Epithelial cell of esophagus (primary cell): ENCODE results near the gene BPIFB2.

Source experiments
- DNase-seq: peaks from one replicate; pipeline ENCODE4 v3.0.0; 2010; ENCODE audit warnings: low read depth
- H3K4me3 ChIP-seq: 2 replicates; pipeline ENCODE4 v1.5.1; 2011; ENCODE audit warnings: mild to moderate bottlenecking, low read length, control low read depth
- CTCF ChIP-seq: IDR thresholded peaks from 2 replicates; pipeline ENCODE4 v1.5.1; 2011; ENCODE audit warnings: low read depth, mild to moderate bottlenecking, low read length, control low read depth, inconsistent platforms; ENCODE audit not compliant: insufficient read depth; ENCODE audit errors: missing control alignments

The BPIFB2 gene

GRCh38 chr20:33012327-33013189, 5.1 kb downstream of the BPIFB2 start:
- H3K4me3 ChIP-seq = no peak overlapping the region
- no peak for DNase-seq
- TF ChIP-seq CTCF = no peak

GRCh38 chr20:33013701-33014326, 6.3 kb downstream of the BPIFB2 start:
- H3K4me3 ChIP-seq = no peak overlapping the region
- TF ChIP-seq CTCF = no peak
- DNase-seq = no peak

GRCh38 chr20:33014336-33015113, 7.0 kb downstream of the BPIFB2 start:
- H3K4me3 ChIP-seq = no peak overlapping the region
- no peak for DNase-seq
- TF ChIP-seq CTCF = no peak

- no peak overlapping the region for H3K4me3 ChIP-seq
- no peak for TF ChIP-seq CTCF
- DNase-seq = no peak
Observed at GRCh38 chr20:33015114-33015484, 7.6 kb downstream of the BPIFB2 start.

- no peak overlapping the region for H3K4me3 ChIP-seq
- DNase-seq = no peak
- no peak for TF ChIP-seq CTCF
Observed at GRCh38 chr20:33015700-33016580, 8.4 kb downstream of the BPIFB2 start.

- no peak for DNase-seq
- H3K4me3 ChIP-seq = no peak overlapping the region
- TF ChIP-seq CTCF = no peak
Observed at GRCh38 chr20:33016581-33017109, 9.1 kb downstream of the BPIFB2 start.
